GM12873 (cell line): ENCODE data around the gene TMEM143.
A peak's percentile ranks its signal among the peaks of the same experiment; 100 is the strongest.

ENCODE experiments used
- CTCF ChIP-seq: IDR thresholded peaks from 2 replicates; pipeline ENCODE4 v1.5.1; 2012; ENCODE audit warnings: low read depth, mild to moderate bottlenecking, moderate library complexity, low read length, control low read depth; ENCODE audit not compliant: insufficient read depth; ENCODE audit errors: missing control alignments

Gene TMEM143

DNA sequence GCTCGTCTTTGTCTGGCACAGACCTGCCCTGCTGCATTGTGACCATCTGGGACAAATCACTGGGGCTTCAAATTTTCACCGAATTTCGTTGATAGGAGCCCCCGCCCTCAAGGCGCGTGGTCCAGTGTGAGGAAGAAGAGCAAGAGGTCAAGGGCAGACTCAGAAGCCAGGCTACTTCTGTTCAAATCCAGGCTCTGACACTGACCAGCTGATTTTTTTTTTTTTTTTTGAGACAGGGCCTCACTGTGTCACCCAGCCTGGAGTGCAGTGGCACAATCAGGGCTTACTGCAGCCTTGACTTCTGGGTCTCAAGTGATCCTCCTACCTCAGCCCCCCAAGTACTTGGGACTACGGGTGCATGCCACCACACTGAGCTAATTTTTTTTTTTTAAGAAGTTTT, 7.6 kb upstream of the TMEM143 start:
- no peak for TF ChIP-seq CTCF

DNA sequence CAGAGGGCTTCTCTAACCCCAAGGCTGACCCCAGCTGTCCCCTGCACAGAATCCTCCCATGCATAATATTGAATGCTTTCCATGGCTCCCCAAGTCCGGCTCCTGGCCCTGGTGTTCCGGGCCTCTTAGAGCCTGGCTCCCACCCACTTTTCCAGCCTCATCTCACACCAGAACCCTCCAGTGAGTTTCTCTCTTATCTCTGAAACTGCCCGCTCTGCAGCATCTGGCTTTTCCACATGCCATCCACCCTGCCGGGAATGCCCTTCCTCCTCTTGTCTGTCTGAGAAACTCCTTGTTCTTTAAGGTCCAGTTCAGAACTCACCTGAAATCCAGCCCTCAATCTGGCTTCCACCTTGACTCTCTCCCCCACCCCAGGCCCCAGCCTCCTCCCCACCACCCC, 7.2 kb upstream of the TMEM143 start:
- TF ChIP-seq CTCF, result no peak

DNA sequence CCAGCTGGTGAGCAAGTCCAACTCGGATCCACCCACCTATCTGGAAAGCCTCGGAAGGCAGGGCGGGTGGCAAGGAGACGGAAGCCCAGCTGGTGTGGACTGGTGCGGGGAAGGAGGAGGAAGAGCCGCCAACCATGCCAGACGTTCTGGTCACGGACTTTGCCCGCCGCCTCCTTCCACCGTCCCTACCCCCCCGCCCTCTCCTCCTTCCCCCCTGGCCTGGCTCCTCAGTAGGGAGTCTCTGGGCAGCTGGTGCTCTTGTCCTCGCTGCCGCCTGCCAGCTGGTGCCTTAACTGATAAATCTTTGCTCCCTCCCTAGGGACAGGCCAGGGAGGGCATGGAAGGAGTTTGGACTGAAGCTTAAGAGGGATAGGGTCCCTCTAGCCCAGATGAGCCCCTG, 5.2 kb upstream of the TMEM143 start:
- no peak for TF ChIP-seq CTCF

DNA sequence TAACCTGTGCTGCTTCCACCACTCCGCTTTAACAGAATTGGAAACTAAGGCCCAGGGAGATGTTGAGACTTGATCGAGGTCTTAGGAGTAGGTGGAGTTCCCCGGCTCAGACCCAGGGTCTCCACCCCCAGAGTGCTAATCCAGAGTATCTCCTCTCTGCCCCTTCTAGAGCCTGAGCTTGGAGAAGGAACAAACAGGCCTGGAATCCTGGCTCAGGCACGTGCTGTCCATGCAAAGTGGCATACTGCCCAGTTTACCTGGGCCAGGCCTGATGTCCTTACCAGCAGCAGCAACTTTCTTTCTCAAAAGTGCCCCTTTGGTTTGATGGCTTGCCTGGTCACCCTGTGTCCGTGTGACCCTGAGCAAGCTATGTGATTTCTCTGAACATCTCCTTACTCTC, 4.1 kb upstream of the TMEM143 start:
- TF ChIP-seq CTCF, result no peak

DNA sequence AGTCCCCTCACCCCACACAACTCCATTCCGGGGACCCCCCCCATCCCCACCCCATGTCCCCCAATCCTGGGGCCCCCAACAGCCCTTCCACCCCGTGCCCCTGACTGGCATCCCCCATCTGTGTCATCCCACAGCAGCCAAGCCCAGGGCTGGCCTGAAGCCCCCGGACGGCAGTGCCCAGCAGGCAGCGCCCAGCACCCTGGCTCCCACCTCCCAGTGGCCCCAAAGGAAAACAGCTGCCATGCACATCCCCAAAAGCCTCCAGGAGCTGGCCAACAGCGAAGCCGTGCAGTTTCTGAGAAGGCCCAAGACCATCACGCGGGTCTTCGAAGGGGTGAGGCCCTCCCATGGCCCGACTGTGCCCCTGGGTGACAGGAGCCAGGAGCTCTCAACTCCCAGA, 1.9 kb upstream of the TMEM143 start:
- TF ChIP-seq CTCF, result no peak

- TF ChIP-seq CTCF, result peak; percentile 21
These were observed 1.0 kb upstream of the TMEM143 start for GRCh38 chr19:48364598-48365348.

GRCh38 chr19:48363500-48363809, 285 bp downstream of the TMEM143 start:
- TF ChIP-seq CTCF, result no peak
